Measurements from ENCODE around the gene KYAT1. TPM values are rescaled to one million over a fixed set of nuclear protein-coding genes. Genes with fewer than 3 reads are reported as not detected.
A peak's percentile ranks its signal among the peaks of the same experiment; 100 is the strongest.

The KYAT1 gene
- total and polyA plus RNA-seq, 2 of the 8 experiments (the other 6 are each of a cell fraction or from before 2014, with no cell fraction given) = 30.4 to 42.2 TPM

GRCh38 chr9:128786681-128787601, 94.8 kb downstream of the KYAT1 start, which contains the start of gene TBC1D13 (continued):
- TF ChIP-seq RAD21 (IDR thresholded peaks at IDR 0.05 in 1 of 2, conservative IDR thresholded peaks at IDR 0.05 in 1 of 2; ENCODE audit: low read depth in 2 of 2, low read length in 2 of 2) = peak in 1 of 2 experiments; percentile 17; a peak in 1 of 4 replicates
- TF ChIP-seq BCL11A (IDR thresholded peaks at IDR 0.05; ENCODE audit: low read depth in 2 of 2, low read length in 2 of 2) = no peak
- TF ChIP-seq HDAC6 (IDR thresholded peaks at IDR 0.05; ENCODE audit: low read depth, low read length) = no peak
- no peak for TF ChIP-seq SUZ12 (IDR thresholded peaks at IDR 0.05; ENCODE audit: low read length)
- no peak for TF ChIP-seq TCF12 (IDR thresholded peaks at IDR 0.05; ENCODE audit: low read depth, low read length)
- TF ChIP-seq TAF1 (IDR thresholded peaks at IDR 0.05; ENCODE audit: low read depth, low read length) = peak; percentile 53; the same call in 1 of the 2 replicates
- no peak for TF ChIP-seq SRF (IDR thresholded peaks at IDR 0.05; ENCODE audit: low read depth, low read length)
- TF ChIP-seq TBP (IDR thresholded peaks at IDR 0.05; ENCODE audit: low read depth, low read length) = peak; percentile 69; the same call in 1 of the 2 replicates

Data from H1 (cell line).